ENCODE measurements around the gene NMNAT2.

DNA sequence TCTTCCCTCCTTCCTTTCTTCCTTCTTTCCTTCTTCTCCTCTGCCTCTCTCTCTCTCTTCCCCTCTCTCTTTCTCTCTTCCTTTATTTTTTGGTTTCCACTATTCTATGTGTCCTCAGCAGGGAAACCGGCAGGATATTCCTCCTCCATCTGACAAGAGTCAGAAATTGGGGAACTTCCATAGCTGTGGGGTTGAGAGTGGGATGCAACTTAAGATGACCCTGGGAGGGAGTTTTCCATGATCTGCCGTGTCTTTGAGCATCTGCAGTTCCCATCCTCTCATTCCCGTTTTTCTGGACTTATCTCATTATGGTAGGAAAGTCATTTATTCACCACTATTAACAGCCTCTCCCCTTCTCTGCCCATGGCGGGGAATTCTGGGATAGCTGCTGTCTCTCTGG lies 98.6 kb downstream of the NMNAT2 start:
- no peak for TF ChIP-seq POLR2A (IDR thresholded peaks at IDR 0.05)
- TF ChIP-seq, protein P1, sequence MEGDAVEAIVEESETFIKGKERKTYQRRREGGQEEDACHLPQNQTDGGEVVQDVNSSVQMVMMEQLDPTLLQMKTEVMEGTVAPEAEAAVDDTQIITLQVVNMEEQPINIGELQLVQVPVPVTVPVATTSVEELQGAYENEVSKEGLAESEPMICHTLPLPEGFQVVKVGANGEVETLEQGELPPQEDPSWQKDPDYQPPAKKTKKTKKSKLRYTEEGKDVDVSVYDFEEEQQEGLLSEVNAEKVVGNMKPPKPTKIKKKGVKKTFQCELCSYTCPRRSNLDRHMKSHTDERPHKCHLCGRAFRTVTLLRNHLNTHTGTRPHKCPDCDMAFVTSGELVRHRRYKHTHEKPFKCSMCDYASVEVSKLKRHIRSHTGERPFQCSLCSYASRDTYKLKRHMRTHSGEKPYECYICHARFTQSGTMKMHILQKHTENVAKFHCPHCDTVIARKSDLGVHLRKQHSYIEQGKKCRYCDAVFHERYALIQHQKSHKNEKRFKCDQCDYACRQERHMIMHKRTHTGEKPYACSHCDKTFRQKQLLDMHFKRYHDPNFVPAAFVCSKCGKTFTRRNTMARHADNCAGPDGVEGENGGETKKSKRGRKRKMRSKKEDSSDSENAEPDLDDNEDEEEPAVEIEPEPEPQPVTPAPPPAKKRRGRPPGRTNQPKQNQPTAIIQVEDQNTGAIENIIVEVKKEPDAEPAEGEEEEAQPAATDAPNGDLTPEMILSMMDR (IDR thresholded peaks at IDR 0.05) = no peak
- no peak for TF ChIP-seq EP300 (IDR thresholded peaks at IDR 0.05)

All from ovary (tissue), 3 donors.